OCI-LY7 (cell line): Measurements from ENCODE around the gene FAM90A1. TPM values are rescaled to one million over a fixed set of nuclear protein-coding genes. Genes with fewer than 3 reads are reported as not detected.
"Not testable (repeated sequence)": the region's sequence is repeated elsewhere in the genome, so short reads cannot be mapped to it uniquely, and the experiment has no call there.

Source experiments
- BruUV-seq: library from RNA; stranded (reverse); fragments of 400-500 nt; replicated peaks from 2 replicates; lab custom pipeline; 2021; lab: Mats Ljungman, UMichigan
- CTCF ChIA-PET: fragments of 300-600 bp; sonication (Branson Sonifier 250); formaldehyde crosslinking; loops from one replicate; lab custom pipeline; 2022; ENCODE audit warnings: antibody characterized with exemption; ENCODE audit not compliant: unreplicated experiment; lab: Charles Lee
- POLR2A ChIA-PET: fragments of 300-600 bp; sonication (Branson Sonifier 250); formaldehyde crosslinking; loops from one replicate; lab custom pipeline; 2022; ENCODE audit warnings: antibody characterized with exemption; lab: Charles Lee
- DNase-seq: peaks from one replicate; pipeline ENCODE4 v3.0.0-alpha.2; 2015; ENCODE audit warnings: low spot score
- H2AFZ ChIP-seq: fragments of 200-600 bp; sonication (generic), shearing (Covaris generic); 2 replicates; pipeline ENCODE4 v1.6.1; 2014; ENCODE audit warnings: mild to moderate bottlenecking, antibody characterized with exemption, low read length, moderate library complexity
- H3K27ac ChIP-seq: fragments of 200-600 bp; sonication (generic); 2 replicates; pipeline ENCODE4 v1.5.1; 2014; ENCODE audit warnings: mixed run types, low read depth, mild to moderate bottlenecking, moderate library complexity, low read length, inconsistent platforms; ENCODE audit not compliant: poor library complexity, severe bottlenecking
- H3K36me3 ChIP-seq: fragments of 200-600 bp; sonication (generic); 2 replicates; pipeline ENCODE4 v1.6.1; 2014; ENCODE audit warnings: mild to moderate bottlenecking, antibody characterized with exemption, low read length, moderate library complexity, mixed read lengths; ENCODE audit not compliant: insufficient read depth
- H3K4me1 ChIP-seq: fragments of 200-600 bp; sonication (generic); 2 replicates; pipeline ENCODE4 v1.5.1; 2014; ENCODE audit warnings: mild to moderate bottlenecking, low read length; ENCODE audit not compliant: insufficient read depth, poor library complexity, severe bottlenecking
- H3K4me2 ChIP-seq: fragments of 200-600 bp; sonication (generic); 2 replicates; pipeline ENCODE4 v1.6.1; 2014; ENCODE audit warnings: mild to moderate bottlenecking, low read length
- H3K4me3 ChIP-seq: fragments of 200-600 bp; sonication (generic); 2 replicates; pipeline ENCODE4 v1.5.1; 2014; ENCODE audit warnings: mild to moderate bottlenecking, low read depth, low read length; ENCODE audit not compliant: poor library complexity, severe bottlenecking
- H3K79me2 ChIP-seq: fragments of 200-600 bp; sonication (generic); 2 replicates; pipeline ENCODE4 v1.6.1; 2016; ENCODE audit warnings: low read depth, mild to moderate bottlenecking, low read length, moderate library complexity, mixed read lengths; ENCODE audit not compliant: insufficient read depth
- H3K9me2 ChIP-seq: fragments of 200-600 bp; sonication (generic); 2 replicates; pipeline ENCODE4 v1.6.1; 2016; ENCODE audit warnings: mild to moderate bottlenecking, low read length, mixed read lengths; ENCODE audit not compliant: insufficient read depth
- H3K9me3 ChIP-seq: fragments of 200-600 bp; sonication (generic); 2 replicates; pipeline ENCODE4 v1.6.1; 2014; ENCODE audit warnings: mild to moderate bottlenecking, mixed run types, low read length, mixed read lengths
- H4K20me1 ChIP-seq: fragments of 200-600 bp; sonication (generic); 2 replicates; pipeline ENCODE4 v1.6.1; 2014; ENCODE audit warnings: mild to moderate bottlenecking, antibody characterized with exemption, low read length, moderate library complexity, mixed read lengths; ENCODE audit not compliant: insufficient read depth
- intact Hi-C: fragments of 100-400 bp; cut with micrococcal nuclease; formaldehyde crosslinking; loops from one replicate; pipeline ENCODE4 v1.10.0; 2022; ENCODE audit not compliant: unreplicated experiment
- total RNA-seq, 2 experiments: library from RNA; depleted of rRNA in 1 of 2; stranded (reverse); fragments of >200 nt in 1 of 2; shearing (Covaris generic) in 1 of 2; gene quantifications; 2 replicates each; pipeline ENCODE4 v1.2.3, GENCODE V29; 2014 to 2022

FAM90A1 gene
- total RNA-seq, 2 experiments from 2014 or later, result not detected

- H3K36me3 ChIP-seq, BruUV-seq, H3K27ac ChIP-seq, H3K4me1 ChIP-seq, H3K4me2 ChIP-seq, H2AFZ ChIP-seq, H3K9me3 ChIP-seq, CTCF ChIA-PET, H3K4me3 ChIP-seq, POLR2A ChIA-PET, H3K9me2 ChIP-seq, H4K20me1 ChIP-seq, DNase-seq, H3K79me2 ChIP-seq: not testable (repeated sequence)
- intact Hi-C loops, result loop anchor here (2.0 kb wide), 1 partner anchor 127 kb away; no protein-coding TSS in a partner anchor
Observed at GRCh38 chr12:8235316-8236157, 8.1 kb upstream of the FAM90A1 start.

GRCh38 chr12:8234746-8235145, 7.3 kb upstream of the FAM90A1 start:
- H3K27ac ChIP-seq, CTCF ChIA-PET, H2AFZ ChIP-seq, H3K9me3 ChIP-seq, intact Hi-C loops, H3K4me3 ChIP-seq, H3K36me3 ChIP-seq, H3K9me2 ChIP-seq, H3K79me2 ChIP-seq, BruUV-seq, DNase-seq, H3K4me1 ChIP-seq, H3K4me2 ChIP-seq, H4K20me1 ChIP-seq: not testable (repeated sequence)
- POLR2A ChIA-PET, result interaction anchor here (0.5 kb wide), 1 partner anchor 31 kb away, joined by 3 read pairs; no protein-coding TSS in a partner anchor

- BruUV-seq, H3K36me3 ChIP-seq, H3K9me2 ChIP-seq, CTCF ChIA-PET, H2AFZ ChIP-seq, H4K20me1 ChIP-seq, H3K4me3 ChIP-seq, H3K4me1 ChIP-seq, H3K27ac ChIP-seq, H3K79me2 ChIP-seq, H3K4me2 ChIP-seq, intact Hi-C loops, H3K9me3 ChIP-seq, DNase-seq: not testable (repeated sequence)
- POLR2A ChIA-PET, result interaction anchor here (0.5 kb wide), 1 partner anchor 30 kb away, joined by 3 read pairs; no protein-coding TSS in a partner anchor
Observed at GRCh38 chr12:8233935-8234495, 6.6 kb upstream of the FAM90A1 start.

- H3K79me2 ChIP-seq, H3K36me3 ChIP-seq, CTCF ChIA-PET, H3K4me1 ChIP-seq, H3K9me3 ChIP-seq, H3K9me2 ChIP-seq, POLR2A ChIA-PET, H3K4me2 ChIP-seq, H2AFZ ChIP-seq, DNase-seq, H3K4me3 ChIP-seq, BruUV-seq, H4K20me1 ChIP-seq, H3K27ac ChIP-seq, intact Hi-C loops: not testable (repeated sequence)
Observed at GRCh38 chr12:8233300-8233855, 6.0 kb upstream of the FAM90A1 start.
